K562 (cell line): ENCODE results near the gene MRPL40. TPM values are rescaled to one million over a fixed set of nuclear protein-coding genes. Genes with fewer than 3 reads are reported as not detected.

Source experiments
- RCOR1 ChIP-seq, 2 experiments: IDR thresholded peaks; 2 replicates each; pipeline ENCODE4 v1.6.1; 2012; ENCODE audit warnings: low read depth in 2 of 2, low read length in 2 of 2, borderline replicate concordance in 1 of 2, improper control_type of control experiment in 1 of 2
- SAP30 ChIP-seq: fragments of 200-600 bp; sonication (generic); IDR thresholded peaks from 2 replicates; pipeline ENCODE4 v1.6.1; 2012; ENCODE audit warnings: borderline replicate concordance, low read depth, mild to moderate bottlenecking, moderate library complexity, low read length, control low read depth, inconsistent platforms; ENCODE audit not compliant: insufficient read depth, poor library complexity, severe bottlenecking
- polyA plus RNA-seq, 8 experiments: library from polyadenylated mRNA; depleted of rRNA in 4 of 8; stranded (reverse) in 5 of 8; unstranded in 3 of 8; fragments of >200 nt; fragmentation: Nextera tagmentation in 2 of 8; fragmentation: Illumina TruSeq in 1 of 8; extraction: Ambion mirVana in 2 of 8; extraction: Trizol in 1 of 8; gene quantifications; 2 replicates each; pipeline versions ENCODE4 v1.2.1 to v1.2.3, GENCODE V29; 2011 to 2014; ENCODE audit warnings: inconsistent platforms in 1 of 8, missing spikeins in 1 of 8
- total RNA-seq, 7 experiments: library from RNA; depleted of rRNA in 6 of 7; stranded (reverse); fragments of >200 nt in 6 of 7; fragmentation: Illumina TruSeq in 2 of 7; extraction: Trizol in 2 of 7; gene quantifications; 2 replicates each; pipeline versions ENCODE4 v1.2.1 to v1.2.3, GENCODE V29; 2011 to 2021; ENCODE audit warnings: low replicate concordance in 1 of 7
- TF ChIP-seq, protein P1 (sequence below): sonication (generic); formaldehyde crosslinking; IDR thresholded peaks from 2 replicates; pipeline ENCODE4 v1.8.1; 2023; ENCODE audit warnings: mild to moderate bottlenecking, missing genetic modification reagents
- TF ChIP-seq, protein P2 (sequence below): fragments of 250-450 bp; sonication (Bioruptor Pico); IDR thresholded peaks from 2 replicates; pipeline ENCODE4 v1.5.0; 2022; ENCODE audit warnings: mild to moderate bottlenecking
- TF ChIP-seq, protein P3 (sequence below): sonication (generic); formaldehyde crosslinking; IDR thresholded peaks from 2 replicates; pipeline ENCODE4 v1.5.0; 2020; ENCODE audit warnings: missing genetic modification reagents
- TF ChIP-seq, protein P4 (sequence below): fragments of 450-650 bp; formaldehyde crosslinking; IDR thresholded peaks from 2 replicates; pipeline ENCODE4 v1.4.0; 2020; ENCODE audit warnings: mild to moderate bottlenecking, mixed read lengths
- TF ChIP-seq, protein P5 (sequence below): fragments of 250-450 bp; sonication (Bioruptor Pico); IDR thresholded peaks from 2 replicates; pipeline ENCODE4 v1.5.0; 2021; ENCODE audit warnings: mild to moderate bottlenecking, borderline replicate concordance
- TF ChIP-seq, protein P6 (sequence below): sonication (generic); formaldehyde crosslinking; IDR thresholded peaks from 2 replicates; pipeline ENCODE4 v1.8.1; 2023; ENCODE audit warnings: mild to moderate bottlenecking, missing genetic modification reagents

The MRPL40 gene
- total and polyA plus RNA-seq, 9 of the 15 experiments (the other 6 are each of a cell fraction or from before 2014, with no cell fraction given): 132 to 652 (median 208) TPM

DNA sequence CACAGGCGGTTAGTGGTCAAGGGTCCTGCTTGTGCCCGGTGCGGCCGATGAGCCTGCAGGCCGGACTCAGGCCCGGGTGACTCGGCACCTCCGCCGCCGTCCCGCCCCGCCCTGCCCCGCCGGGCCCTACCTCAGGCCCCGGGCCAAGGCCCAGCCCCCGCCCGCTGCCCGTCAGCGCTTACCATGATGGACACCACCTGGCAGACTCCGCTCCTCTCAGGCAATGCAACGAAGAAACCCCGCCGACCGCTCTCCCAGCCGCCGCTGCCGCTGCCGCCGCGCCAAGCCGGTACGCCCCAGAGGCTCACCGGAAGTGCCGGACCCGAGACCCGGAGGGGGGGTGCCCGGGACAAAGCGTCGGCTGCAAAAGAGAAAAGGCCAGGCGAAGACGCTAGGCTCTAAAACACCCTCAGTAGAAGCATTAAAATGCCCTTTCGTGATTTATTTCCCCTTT lies 46.6 kb downstream of the MRPL40 start, which contains the start of gene UFD1 (continued):
- TF ChIP-seq, protein P1, sequence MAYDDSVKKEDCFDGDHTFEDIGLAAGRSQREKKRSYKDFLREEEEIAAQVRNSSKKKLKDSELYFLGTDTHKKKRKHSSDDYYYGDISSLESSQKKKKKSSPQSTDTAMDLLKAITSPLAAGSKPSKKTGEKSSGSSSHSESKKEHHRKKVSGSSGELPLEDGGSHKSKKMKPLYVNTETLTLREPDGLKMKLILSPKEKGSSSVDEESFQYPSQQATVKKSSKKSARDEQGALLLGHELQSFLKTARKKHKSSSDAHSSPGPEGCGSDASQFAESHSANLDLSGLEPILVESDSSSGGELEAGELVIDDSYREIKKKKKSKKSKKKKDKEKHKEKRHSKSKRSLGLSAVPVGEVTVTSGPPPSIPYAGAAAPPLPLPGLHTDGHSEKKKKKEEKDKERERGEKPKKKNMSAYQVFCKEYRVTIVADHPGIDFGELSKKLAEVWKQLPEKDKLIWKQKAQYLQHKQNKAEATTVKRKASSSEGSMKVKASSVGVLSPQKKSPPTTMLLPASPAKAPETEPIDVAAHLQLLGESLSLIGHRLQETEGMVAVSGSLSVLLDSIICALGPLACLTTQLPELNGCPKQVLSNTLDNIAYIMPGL: 0 out of 2 replicates have a peak, but pooled peaks have one; percentile 81
- TF ChIP-seq, protein P2, sequence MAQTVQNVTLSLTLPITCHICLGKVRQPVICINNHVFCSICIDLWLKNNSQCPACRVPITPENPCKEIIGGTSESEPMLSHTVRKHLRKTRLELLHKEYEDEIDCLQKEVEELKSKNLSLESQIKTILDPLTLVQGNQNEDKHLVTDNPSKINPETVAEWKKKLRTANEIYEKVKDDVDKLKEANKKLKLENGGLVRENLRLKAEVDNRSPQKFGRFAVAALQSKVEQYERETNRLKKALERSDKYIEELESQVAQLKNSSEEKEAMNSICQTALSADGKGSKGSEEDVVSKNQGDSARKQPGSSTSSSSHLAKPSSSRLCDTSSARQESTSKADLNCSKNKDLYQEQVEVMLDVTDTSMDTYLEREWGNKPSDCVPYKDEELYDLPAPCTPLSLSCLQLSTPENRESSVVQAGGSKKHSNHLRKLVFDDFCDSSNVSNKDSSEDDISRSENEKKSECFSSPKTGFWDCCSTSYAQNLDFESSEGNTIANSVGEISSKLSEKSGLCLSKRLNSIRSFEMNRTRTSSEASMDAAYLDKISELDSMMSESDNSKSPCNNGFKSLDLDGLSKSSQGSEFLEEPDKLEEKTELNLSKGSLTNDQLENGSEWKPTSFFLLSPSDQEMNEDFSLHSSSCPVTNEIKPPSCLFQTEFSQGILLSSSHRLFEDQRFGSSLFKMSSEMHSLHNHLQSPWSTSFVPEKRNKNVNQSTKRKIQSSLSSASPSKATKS: no peak
- TF ChIP-seq, protein P3, sequence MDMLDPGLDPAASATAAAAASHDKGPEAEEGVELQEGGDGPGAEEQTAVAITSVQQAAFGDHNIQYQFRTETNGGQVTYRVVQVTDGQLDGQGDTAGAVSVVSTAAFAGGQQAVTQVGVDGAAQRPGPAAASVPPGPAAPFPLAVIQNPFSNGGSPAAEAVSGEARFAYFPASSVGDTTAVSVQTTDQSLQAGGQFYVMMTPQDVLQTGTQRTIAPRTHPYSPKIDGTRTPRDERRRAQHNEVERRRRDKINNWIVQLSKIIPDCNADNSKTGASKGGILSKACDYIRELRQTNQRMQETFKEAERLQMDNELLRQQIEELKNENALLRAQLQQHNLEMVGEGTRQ (CRISPR knock-in tag): no peak
- TF ChIP-seq, protein P4, sequence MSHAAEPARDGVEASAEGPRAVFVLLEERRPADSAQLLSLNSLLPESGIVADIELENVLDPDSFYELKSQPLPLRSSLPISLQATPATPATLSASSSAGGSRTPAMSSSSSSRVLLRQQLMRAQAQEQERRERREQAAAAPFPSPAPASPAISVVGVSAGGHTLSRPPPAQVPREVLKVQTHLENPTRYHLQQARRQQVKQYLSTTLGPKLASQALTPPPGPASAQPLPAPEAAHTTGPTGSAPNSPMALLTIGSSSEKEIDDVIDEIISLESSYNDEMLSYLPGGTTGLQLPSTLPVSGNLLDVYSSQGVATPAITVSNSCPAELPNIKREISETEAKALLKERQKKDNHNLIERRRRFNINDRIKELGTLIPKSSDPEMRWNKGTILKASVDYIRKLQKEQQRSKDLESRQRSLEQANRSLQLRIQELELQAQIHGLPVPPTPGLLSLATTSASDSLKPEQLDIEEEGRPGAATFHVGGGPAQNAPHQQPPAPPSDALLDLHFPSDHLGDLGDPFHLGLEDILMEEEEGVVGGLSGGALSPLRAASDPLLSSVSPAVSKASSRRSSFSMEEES (CRISPR knock-in tag): peak; percentile 34; the same call in 1 of the 2 replicates
- TF ChIP-seq, protein P5, sequence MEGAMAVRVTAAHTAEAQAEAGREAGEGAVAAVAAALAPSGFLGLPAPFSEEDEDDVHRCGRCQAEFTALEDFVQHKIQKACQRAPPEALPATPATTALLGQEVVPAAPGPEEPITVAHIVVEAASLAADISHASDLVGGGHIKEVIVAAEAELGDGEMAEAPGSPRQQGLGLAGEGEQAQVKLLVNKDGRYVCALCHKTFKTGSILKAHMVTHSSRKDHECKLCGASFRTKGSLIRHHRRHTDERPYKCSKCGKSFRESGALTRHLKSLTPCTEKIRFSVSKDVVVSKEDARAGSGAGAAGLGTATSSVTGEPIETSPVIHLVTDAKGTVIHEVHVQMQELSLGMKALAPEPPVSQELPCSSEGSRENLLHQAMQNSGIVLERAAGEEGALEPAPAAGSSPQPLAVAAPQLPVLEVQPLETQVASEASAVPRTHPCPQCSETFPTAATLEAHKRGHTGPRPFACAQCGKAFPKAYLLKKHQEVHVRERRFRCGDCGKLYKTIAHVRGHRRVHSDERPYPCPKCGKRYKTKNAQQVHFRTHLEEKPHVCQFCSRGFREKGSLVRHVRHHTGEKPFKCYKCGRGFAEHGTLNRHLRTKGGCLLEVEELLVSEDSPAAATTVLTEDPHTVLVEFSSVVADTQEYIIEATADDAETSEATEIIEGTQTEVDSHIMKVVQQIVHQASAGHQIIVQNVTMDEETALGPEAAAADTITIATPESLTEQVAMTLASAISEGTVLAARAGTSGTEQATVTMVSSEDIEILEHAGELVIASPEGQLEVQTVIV (CRISPR knock-in tag): no peak
- peak; percentile 49 for TF ChIP-seq SAP30
- TF ChIP-seq RCOR1 (IDR thresholded peaks at IDR 0.05; ENCODE audit: borderline replicate concordance in 1 of 2, low read depth in 2 of 2, low read length in 2 of 2): peak in 1 of 2 experiments; percentile 50; a peak in 2 of 4 replicates
- TF ChIP-seq, protein P6, sequence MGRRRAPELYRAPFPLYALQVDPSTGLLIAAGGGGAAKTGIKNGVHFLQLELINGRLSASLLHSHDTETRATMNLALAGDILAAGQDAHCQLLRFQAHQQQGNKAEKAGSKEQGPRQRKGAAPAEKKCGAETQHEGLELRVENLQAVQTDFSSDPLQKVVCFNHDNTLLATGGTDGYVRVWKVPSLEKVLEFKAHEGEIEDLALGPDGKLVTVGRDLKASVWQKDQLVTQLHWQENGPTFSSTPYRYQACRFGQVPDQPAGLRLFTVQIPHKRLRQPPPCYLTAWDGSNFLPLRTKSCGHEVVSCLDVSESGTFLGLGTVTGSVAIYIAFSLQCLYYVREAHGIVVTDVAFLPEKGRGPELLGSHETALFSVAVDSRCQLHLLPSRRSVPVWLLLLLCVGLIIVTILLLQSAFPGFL (CRISPR knock-in tag): no peak
